Epithelial cell of proximal tubule (primary cell): Measurements from ENCODE around the gene PATZ1. TPM values are rescaled to one million over a fixed set of nuclear protein-coding genes. Genes with fewer than 3 reads are reported as not detected.
"Not testable (repeated sequence)": the region's sequence is repeated elsewhere in the genome, so short reads cannot be mapped to it uniquely, and the experiment has no call there.

Source experiments
- DNase-seq: peaks from one replicate; pipeline ENCODE4 v3.0.0-alpha.2; 2011; ENCODE audit warnings: low read depth
- H3K4me3 ChIP-seq: 2 replicates; pipeline ENCODE4 v1.5.1; 2011; ENCODE audit warnings: low read depth, mild to moderate bottlenecking, low read length
- CTCF ChIP-seq: conservative IDR thresholded peaks from 2 replicates; pipeline ENCODE4 v1.5.1; 2012; ENCODE audit warnings: low read depth, mild to moderate bottlenecking, low read length
- total RNA-seq: library from RNA; depleted of rRNA; stranded (reverse); fragments of >200 nt; gene quantifications from 2 replicates; pipeline ENCODE4 v1.2.3, GENCODE V29; 2015

The PATZ1 gene
- total RNA-seq, 1 donor from 2014 or later, result 30.8 TPM

GRCh38 chr22:31328544-31328960, 17.6 kb downstream of the PATZ1 start:
- no peak for DNase-seq
- H3K4me3 ChIP-seq, result no peak overlapping the region
- no peak for TF ChIP-seq CTCF

GRCh38 chr22:31327806-31328543, 18.2 kb downstream of the PATZ1 start:
- H3K4me3 ChIP-seq, result no peak overlapping the region
- no peak for TF ChIP-seq CTCF
- DNase-seq, result no peak

GRCh38 chr22:31326877-31327276, 19.3 kb downstream of the PATZ1 start:
- no peak for TF ChIP-seq CTCF
- DNase-seq, result no peak
- no peak overlapping the region for H3K4me3 ChIP-seq

- DNase-seq, result no peak
- no peak for TF ChIP-seq CTCF
- H3K4me3 ChIP-seq, result no peak overlapping the region
These were observed 22.3 kb downstream of the PATZ1 start for GRCh38 chr22:31323578-31324550.

- TF ChIP-seq CTCF, result no peak
- DNase-seq, result no peak
These were observed 24.7 kb downstream of the PATZ1 start for GRCh38 chr22:31321421-31321820.

GRCh38 chr22:31314220-31314619, 31.9 kb downstream of the PATZ1 start:
- not testable (repeated sequence) for H3K4me3 ChIP-seq, DNase-seq

More at GRCh38 chr22:31321421-31321820, 24.7 kb downstream of the PATZ1 start:
- H3K4me3 ChIP-seq, result no peak overlapping the region

GRCh38 chr22:31313366-31314147, 32.6 kb downstream of the PATZ1 start:
- H3K4me3 ChIP-seq, result no peak overlapping the region
- DNase-seq, result no peak

More at GRCh38 chr22:31313366-31314147, 32.6 kb downstream of the PATZ1 start:
- TF ChIP-seq CTCF, result peak; percentile 92
